Measurements from ENCODE around the gene LMCD1. TPM values are rescaled to one million over a fixed set of nuclear protein-coding genes. Genes with fewer than 3 reads are reported as not detected.

LMCD1 gene
- total RNA-seq, 1 experiment from 2014 or later, result 46.0 TPM

GRCh38 chr3:8504611-8504973 is 3.0 kb downstream of the LMCD1 start:
- no peak for TF ChIP-seq CTCF (IDR thresholded peaks at IDR 0.05; ENCODE audit: unreplicated experiment)
- no peak for DNase-seq
- intact Hi-C loops (cut with micrococcal nuclease; ENCODE audit: unreplicated experiment), result loop anchor here (5.0 kb wide), 2 partner anchors 118 to 182 kb away; no protein-coding TSS in a partner anchor
- H3K36me3 Mint-ChIP-seq (ENCODE audit: insufficient read depth, unreplicated experiment), result peaks cover 41% of the 10 kb centered on the region
- BruUV-seq (replicated peaks), result no TSS peak
- no peak overlapping the region for H3K4me3 Mint-ChIP-seq (ENCODE audit: low read depth, unreplicated experiment)
- peaks cover 62% of the 10 kb centered on the region for H3K4me1 Mint-ChIP-seq (ENCODE audit: low read depth, unreplicated experiment)
- CTCF ChIA-PET, result interaction anchor here (1.1 to 6.5 kb wide), 2 partner anchors 60 to 70 kb away, joined by 3 to 46 read pairs; no protein-coding TSS in a partner anchor
- no peak overlapping the region for H3K27ac Mint-ChIP-seq (ENCODE audit: unreplicated experiment)
- H3K9me3 Mint-ChIP-seq (ENCODE audit: low read depth, unreplicated experiment), result no peaks in the 10 kb centered on the region
- no peaks in the 10 kb centered on the region for H3K27me3 Mint-ChIP-seq (ENCODE audit: unreplicated experiment)

GRCh38 chr3:8505621-8506020 is 4.0 kb downstream of the LMCD1 start:
- no peaks in the 10 kb centered on the region for H3K27me3 Mint-ChIP-seq (ENCODE audit: unreplicated experiment)
- peaks cover 71% of the 10 kb centered on the region for H3K4me1 Mint-ChIP-seq (ENCODE audit: low read depth, unreplicated experiment)
- peaks cover 43% of the 10 kb centered on the region for H3K36me3 Mint-ChIP-seq (ENCODE audit: insufficient read depth, unreplicated experiment)
- no TSS peak for BruUV-seq (replicated peaks)
- intact Hi-C loops (cut with micrococcal nuclease; ENCODE audit: unreplicated experiment), result no loop called here
- peak overlapping the region; percentile 18 for H3K27ac Mint-ChIP-seq (ENCODE audit: unreplicated experiment)
- CTCF ChIA-PET, result interaction anchor here (1.1 kb wide), 2 partner anchors 61 to 69 kb away, joined by 3 to 6 read pairs; no protein-coding TSS in a partner anchor
- no peak for DNase-seq
- H3K9me3 Mint-ChIP-seq (ENCODE audit: low read depth, unreplicated experiment), result no peaks in the 10 kb centered on the region
- H3K4me3 Mint-ChIP-seq (ENCODE audit: low read depth, unreplicated experiment), result no peak overlapping the region
- no peak for TF ChIP-seq CTCF (IDR thresholded peaks at IDR 0.05; ENCODE audit: unreplicated experiment)

- Mint-ChIP-seq H3K27ac (ENCODE audit: unreplicated experiment) (no peak overlapping the region), H3K4me3 (ENCODE audit: low read depth, unreplicated experiment) (no peak overlapping the region), H3K4me1 (ENCODE audit: low read depth, unreplicated experiment) (peaks cover 64% of the 10 kb centered on the region), H3K36me3 (ENCODE audit: insufficient read depth, unreplicated experiment) (peaks cover 36% of the 10 kb centered on the region), H3K9me3 (ENCODE audit: low read depth, unreplicated experiment) (no peaks in the 10 kb centered on the region), H3K27me3 (ENCODE audit: unreplicated experiment) (no peaks in the 10 kb centered on the region)
- no TSS peak for BruUV-seq (replicated peaks)
- DNase-seq, result no peak
- intact Hi-C loops (cut with micrococcal nuclease; ENCODE audit: unreplicated experiment), result no loop called here
- no peak for TF ChIP-seq CTCF (IDR thresholded peaks at IDR 0.05; ENCODE audit: unreplicated experiment)
- CTCF ChIA-PET, result interaction anchor here (1.1 kb wide), 1 partner anchor 62 kb away, joined by 6 read pairs; no protein-coding TSS in a partner anchor
These were observed 5.0 kb downstream of the LMCD1 start for GRCh38 chr3:8506571-8507061.

GRCh38 chr3:8507496-8507895 is 5.9 kb downstream of the LMCD1 start:
- TF ChIP-seq CTCF (IDR thresholded peaks at IDR 0.05; ENCODE audit: unreplicated experiment), result no peak
- intact Hi-C loops (cut with micrococcal nuclease; ENCODE audit: unreplicated experiment), result no loop called here

More at GRCh38 chr3:8507496-8507895, 5.9 kb downstream of the LMCD1 start:
- CTCF ChIA-PET, result no interaction called here
- no peak for DNase-seq
- no TSS peak for BruUV-seq (replicated peaks)
- H3K4me3 Mint-ChIP-seq (ENCODE audit: low read depth, unreplicated experiment), result no peak overlapping the region
- no peaks in the 10 kb centered on the region for H3K27me3 Mint-ChIP-seq (ENCODE audit: unreplicated experiment)
- no peak overlapping the region for H3K27ac Mint-ChIP-seq (ENCODE audit: unreplicated experiment)
- peaks cover 59% of the 10 kb centered on the region for H3K4me1 Mint-ChIP-seq (ENCODE audit: low read depth, unreplicated experiment)
- H3K36me3 Mint-ChIP-seq (ENCODE audit: insufficient read depth, unreplicated experiment), result peaks cover 29% of the 10 kb centered on the region
- no peaks in the 10 kb centered on the region for H3K9me3 Mint-ChIP-seq (ENCODE audit: low read depth, unreplicated experiment)
